Measurements from ENCODE around the gene WFIKKN2.

WFIKKN2 gene

DNA sequence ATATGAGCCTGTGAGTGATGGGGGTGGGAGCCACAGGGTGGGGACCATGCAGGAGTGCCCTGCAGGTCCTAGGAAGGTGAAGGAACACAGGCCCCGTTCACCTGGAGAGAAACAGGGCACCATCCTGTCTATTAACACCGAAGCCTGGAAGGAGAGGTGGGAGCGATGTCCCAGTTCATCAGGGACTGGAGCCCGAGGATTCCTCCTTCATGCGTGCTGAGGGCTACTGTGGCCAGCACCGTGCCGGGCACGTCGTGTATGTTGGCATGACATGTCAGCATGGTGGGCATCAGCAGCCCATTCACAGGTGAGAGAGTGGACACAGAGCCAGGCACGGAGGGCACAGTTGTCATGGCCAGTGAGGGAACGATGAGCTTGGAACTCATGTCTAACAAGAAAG, 1.4 kb downstream of the WFIKKN2 start:
- ChIA-PET POLR2A (no interaction called here), CTCF (interaction anchor here (0.6 kb wide), 1 partner anchor 54 kb away, joined by 5 read pairs; no protein-coding TSS in a partner anchor)
- TF ChIP-seq FOXM1 (IDR thresholded peaks at IDR 0.05; ENCODE audit: borderline replicate concordance) = no peak
- no peak for TF ChIP-seq ARNT (IDR thresholded peaks at IDR 0.05)
- no peak for TF ChIP-seq ELF4 (IDR thresholded peaks at IDR 0.05)
- TF ChIP-seq FOXK2 (IDR thresholded peaks at IDR 0.05) = no peak
- TF ChIP-seq BHLHE40 (IDR thresholded peaks at IDR 0.05; ENCODE audit: borderline replicate concordance) = no peak
- TF ChIP-seq SP1 (IDR thresholded peaks at IDR 0.05) = no peak
- TF ChIP-seq NFRKB (IDR thresholded peaks at IDR 0.05) = no peak
- no peak for TF ChIP-seq HDGF (IDR thresholded peaks at IDR 0.05; ENCODE audit: borderline replicate concordance)
- TF ChIP-seq, protein P1, sequence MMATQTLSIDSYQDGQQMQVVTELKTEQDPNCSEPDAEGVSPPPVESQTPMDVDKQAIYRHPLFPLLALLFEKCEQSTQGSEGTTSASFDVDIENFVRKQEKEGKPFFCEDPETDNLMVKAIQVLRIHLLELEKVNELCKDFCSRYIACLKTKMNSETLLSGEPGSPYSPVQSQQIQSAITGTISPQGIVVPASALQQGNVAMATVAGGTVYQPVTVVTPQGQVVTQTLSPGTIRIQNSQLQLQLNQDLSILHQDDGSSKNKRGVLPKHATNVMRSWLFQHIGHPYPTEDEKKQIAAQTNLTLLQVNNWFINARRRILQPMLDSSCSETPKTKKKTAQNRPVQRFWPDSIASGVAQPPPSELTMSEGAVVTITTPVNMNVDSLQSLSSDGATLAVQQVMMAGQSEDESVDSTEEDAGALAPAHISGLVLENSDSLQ (IDR thresholded peaks at IDR 0.05) = no peak
- no peak for TF ChIP-seq TARDBP (IDR thresholded peaks at IDR 0.05)
- no peak for TF ChIP-seq CTBP1 (IDR thresholded peaks at IDR 0.05; ENCODE audit: borderline replicate concordance)
- TF ChIP-seq SUZ12 (IDR thresholded peaks at IDR 0.05) = no peak
- TF ChIP-seq ZNF384 (IDR thresholded peaks at IDR 0.05) = no peak
- no peak for TF ChIP-seq LEF1 (IDR thresholded peaks at IDR 0.05; ENCODE audit: borderline replicate concordance)
- TF ChIP-seq FOXA1 (IDR thresholded peaks at IDR 0.05) = no peak
- TF ChIP-seq L3MBTL2 (conservative IDR thresholded peaks at IDR 0.05) = no peak

DNA sequence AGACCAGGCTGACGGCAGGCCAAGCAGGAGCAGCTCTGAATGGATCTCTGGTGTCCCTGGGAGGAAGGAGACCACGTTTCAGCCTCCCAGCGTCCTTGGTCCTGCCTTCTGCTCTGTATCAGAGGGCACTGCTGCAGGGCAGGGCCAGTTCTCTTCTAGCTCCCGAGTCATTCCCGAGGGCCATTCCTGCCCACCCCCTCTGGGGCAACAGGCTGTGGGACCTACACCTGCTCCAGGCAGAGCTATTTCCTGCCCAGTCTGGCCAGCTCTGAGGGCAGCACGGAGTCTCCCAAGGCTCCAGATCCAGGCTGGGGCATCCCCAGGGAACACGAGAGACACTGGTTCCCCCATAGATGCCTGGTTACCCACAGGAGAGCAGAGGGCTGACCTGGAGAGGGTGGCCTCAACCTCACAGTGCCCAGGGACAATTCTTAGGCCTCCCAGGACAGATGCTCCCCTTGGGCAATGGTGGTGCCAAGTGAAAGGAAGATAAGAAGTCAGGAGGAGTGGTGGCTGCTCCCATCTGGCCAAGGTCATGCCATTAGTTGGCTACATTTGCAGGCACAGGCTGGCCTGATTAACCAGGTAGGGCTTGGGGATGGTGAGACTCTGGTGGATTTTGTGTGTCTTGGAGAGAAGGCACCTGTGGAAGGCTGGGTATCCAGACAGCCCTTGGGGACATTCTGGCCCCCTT, 2.0 kb downstream of the WFIKKN2 start:
- POLR2A ChIA-PET = no interaction called here
- CTCF ChIA-PET = interaction anchor here (0.6 to 6.6 kb wide), 4 partner anchors 52 to 743 kb away, joined by 3 to 68 read pairs (median 4); no protein-coding TSS in a partner anchor

More for the DNA sequence above, 1.4 kb downstream of the WFIKKN2 start:
- DNase-seq (ENCODE audit: extremely low spot score) = no peak

DNA sequence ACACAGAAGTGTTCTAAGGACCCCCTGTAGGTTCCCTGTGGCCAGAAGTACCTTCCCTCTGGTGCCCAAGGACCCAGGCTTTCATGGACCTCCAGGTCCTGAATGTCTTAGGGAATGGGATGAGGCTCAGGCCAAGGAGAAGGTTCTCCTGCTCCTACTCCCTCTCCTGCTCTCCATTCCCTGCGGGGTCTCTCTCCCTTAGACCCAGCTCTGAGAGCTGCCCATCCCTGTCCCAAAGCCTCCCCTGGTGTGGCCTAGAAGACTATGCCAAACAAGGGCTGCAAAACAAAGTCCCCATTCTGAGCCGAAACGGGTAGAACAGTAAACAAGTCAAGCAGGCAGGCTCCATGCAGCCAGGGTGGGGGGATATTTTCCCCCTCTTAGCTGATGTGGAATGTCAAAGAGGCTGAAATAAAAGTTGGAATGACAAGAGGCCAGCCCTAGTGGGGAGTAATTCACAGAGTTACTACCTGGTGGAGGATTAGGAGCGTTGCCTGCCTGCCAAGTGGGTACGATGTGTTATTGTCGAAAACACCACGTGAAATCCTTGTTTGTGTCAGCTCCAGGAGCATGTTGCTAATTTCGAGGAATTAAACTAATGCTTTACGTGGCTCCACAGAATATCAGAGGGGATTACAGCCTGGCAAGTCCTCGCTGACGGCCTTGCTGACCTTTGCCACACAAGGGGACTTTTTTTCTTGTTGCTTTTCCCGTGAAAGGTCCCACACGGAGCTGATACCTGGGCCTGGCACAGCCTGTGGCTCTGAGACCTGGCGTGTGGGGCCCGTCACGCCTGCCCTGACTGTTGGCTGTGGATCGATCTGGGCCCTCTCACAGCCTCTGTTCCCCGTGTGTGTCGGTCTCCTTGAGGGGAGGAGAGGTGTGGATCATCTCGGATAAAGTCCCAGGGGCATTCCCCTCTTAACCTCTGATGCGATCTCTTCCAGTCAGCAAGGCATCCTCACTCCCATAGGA, 2.9 kb downstream of the WFIKKN2 start:
- no peak for DNase-seq (ENCODE audit: extremely low spot score)
- ChIA-PET CTCF (interaction anchor here (0.6 to 6.6 kb wide), 3 partner anchors 31 to 55 kb away, joined by 3 to 68 read pairs (median 5); no protein-coding TSS in a partner anchor), POLR2A (no interaction called here)
- TF ChIP-seq ELF4 (IDR thresholded peaks at IDR 0.05) (no peak), FOXA1 (IDR thresholded peaks at IDR 0.05) (no peak), LEF1 (IDR thresholded peaks at IDR 0.05; ENCODE audit: borderline replicate concordance) (no peak), HDGF (IDR thresholded peaks at IDR 0.05; ENCODE audit: borderline replicate concordance) (no peak), CTBP1 (IDR thresholded peaks at IDR 0.05; ENCODE audit: borderline replicate concordance) (no peak), ZNF384 (IDR thresholded peaks at IDR 0.05) (no peak)
- TF ChIP-seq, protein P1 (IDR thresholded peaks at IDR 0.05) = no peak

More for the DNA sequence above, 2.0 kb downstream of the WFIKKN2 start:
- TF ChIP-seq ELF4 (IDR thresholded peaks at IDR 0.05) = no peak
- TF ChIP-seq LEF1 (IDR thresholded peaks at IDR 0.05; ENCODE audit: borderline replicate concordance) = no peak
- no peak for TF ChIP-seq SP1 (IDR thresholded peaks at IDR 0.05)
- TF ChIP-seq, protein P1 (IDR thresholded peaks at IDR 0.05) = no peak
- TF ChIP-seq L3MBTL2 (conservative IDR thresholded peaks at IDR 0.05) = no peak
- TF ChIP-seq ZNF384 (IDR thresholded peaks at IDR 0.05) = no peak
- no peak for TF ChIP-seq NFRKB (IDR thresholded peaks at IDR 0.05)
- TF ChIP-seq FOXM1 (IDR thresholded peaks at IDR 0.05; ENCODE audit: borderline replicate concordance) = no peak
- TF ChIP-seq TARDBP (IDR thresholded peaks at IDR 0.05) = no peak
- TF ChIP-seq SUZ12 (IDR thresholded peaks at IDR 0.05) = no peak
- TF ChIP-seq FOXA1 (IDR thresholded peaks at IDR 0.05) = no peak
- DNase-seq (ENCODE audit: extremely low spot score) = no peak

DNA sequence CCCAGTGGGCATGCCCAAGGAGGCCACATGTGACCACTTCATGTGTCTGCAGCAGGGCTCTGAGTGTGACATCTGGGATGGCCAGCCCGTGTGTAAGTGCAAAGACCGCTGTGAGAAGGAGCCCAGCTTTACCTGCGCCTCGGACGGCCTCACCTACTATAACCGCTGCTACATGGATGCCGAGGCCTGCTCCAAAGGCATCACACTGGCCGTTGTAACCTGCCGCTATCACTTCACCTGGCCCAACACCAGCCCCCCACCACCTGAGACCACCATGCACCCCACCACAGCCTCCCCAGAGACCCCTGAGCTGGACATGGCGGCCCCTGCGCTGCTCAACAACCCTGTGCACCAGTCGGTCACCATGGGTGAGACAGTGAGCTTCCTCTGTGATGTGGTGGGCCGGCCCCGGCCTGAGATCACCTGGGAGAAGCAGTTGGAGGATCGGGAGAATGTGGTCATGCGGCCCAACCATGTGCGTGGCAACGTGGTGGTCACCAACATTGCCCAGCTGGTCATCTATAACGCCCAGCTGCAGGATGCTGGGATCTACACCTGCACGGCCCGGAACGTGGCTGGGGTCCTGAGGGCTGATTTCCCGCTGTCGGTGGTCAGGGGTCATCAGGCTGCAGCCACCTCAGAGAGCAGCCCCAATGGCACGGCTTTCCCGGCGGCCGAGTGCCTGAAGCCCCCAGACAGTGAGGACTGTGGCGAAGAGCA, 4.4 kb downstream of the WFIKKN2 start:
- no peak for DNase-seq (ENCODE audit: extremely low spot score)
- ChIA-PET POLR2A (interaction anchor here (0.6 kb wide), 1 partner anchor 55 kb away, joined by 3 read pairs; no protein-coding TSS in a partner anchor), CTCF (interaction anchor here (4.0 to 6.6 kb wide), 2 partner anchors 12 to 56 kb away, joined by 26 to 68 read pairs; no protein-coding TSS in a partner anchor)
- no peak for TF ChIP-seq ZNF384 (IDR thresholded peaks at IDR 0.05)
- TF ChIP-seq, protein P1 (IDR thresholded peaks at IDR 0.05) = no peak
- no peak for TF ChIP-seq HDGF (IDR thresholded peaks at IDR 0.05; ENCODE audit: borderline replicate concordance)
- no peak for TF ChIP-seq SUZ12 (IDR thresholded peaks at IDR 0.05)
- TF ChIP-seq FOXM1 (IDR thresholded peaks at IDR 0.05; ENCODE audit: borderline replicate concordance) = no peak
- TF ChIP-seq FOXK2 (IDR thresholded peaks at IDR 0.05) = no peak
- TF ChIP-seq SP1 (IDR thresholded peaks at IDR 0.05) = no peak
- no peak for TF ChIP-seq FOXA1 (IDR thresholded peaks at IDR 0.05)
- TF ChIP-seq TARDBP (IDR thresholded peaks at IDR 0.05) = no peak
- TF ChIP-seq L3MBTL2 (conservative IDR thresholded peaks at IDR 0.05) = no peak
- TF ChIP-seq CTBP1 (IDR thresholded peaks at IDR 0.05; ENCODE audit: borderline replicate concordance) = no peak
- no peak for TF ChIP-seq LEF1 (IDR thresholded peaks at IDR 0.05; ENCODE audit: borderline replicate concordance)
- TF ChIP-seq ELF4 (IDR thresholded peaks at IDR 0.05) = no peak
- no peak for TF ChIP-seq BHLHE40 (IDR thresholded peaks at IDR 0.05; ENCODE audit: borderline replicate concordance)
- no peak for TF ChIP-seq NFRKB (IDR thresholded peaks at IDR 0.05)
- TF ChIP-seq ARNT (IDR thresholded peaks at IDR 0.05) = no peak

Measured in HEK293T (cell line).